ENCODE data around the gene ERBIN. TPM values are rescaled to one million over a fixed set of nuclear protein-coding genes. Genes with fewer than 3 reads are reported as not detected.
A peak's percentile ranks its signal among the peaks of the same experiment; 100 is the strongest.
"Not testable (repeated sequence)": the region's sequence is repeated elsewhere in the genome, so short reads cannot be mapped to it uniquely, and the experiment has no call there.

The ERBIN gene
- total RNA-seq, 1 donor from 2014 or later = 54.1 TPM

DNA sequence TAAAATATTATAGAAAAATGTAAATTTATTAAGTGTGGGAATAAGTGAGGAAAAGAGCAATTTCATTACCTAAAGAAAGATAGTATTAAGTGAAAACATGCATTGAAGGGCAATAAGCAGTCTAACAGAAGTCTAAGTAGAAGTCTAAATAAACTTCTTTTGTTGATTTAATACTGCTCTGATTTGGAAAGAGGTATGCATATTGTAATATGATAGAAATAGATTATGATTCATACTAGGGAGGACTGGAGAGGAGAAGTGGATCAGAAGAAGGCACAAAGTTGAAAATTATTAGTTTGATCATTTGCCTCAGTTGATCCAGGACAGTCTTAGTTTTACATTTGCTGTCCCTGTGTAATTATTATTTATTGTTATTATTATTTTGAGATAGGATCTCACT, 6.6 kb upstream of the ERBIN start:
- DNase-seq (ENCODE audit: low read depth, low spot score) = no peak

DNA sequence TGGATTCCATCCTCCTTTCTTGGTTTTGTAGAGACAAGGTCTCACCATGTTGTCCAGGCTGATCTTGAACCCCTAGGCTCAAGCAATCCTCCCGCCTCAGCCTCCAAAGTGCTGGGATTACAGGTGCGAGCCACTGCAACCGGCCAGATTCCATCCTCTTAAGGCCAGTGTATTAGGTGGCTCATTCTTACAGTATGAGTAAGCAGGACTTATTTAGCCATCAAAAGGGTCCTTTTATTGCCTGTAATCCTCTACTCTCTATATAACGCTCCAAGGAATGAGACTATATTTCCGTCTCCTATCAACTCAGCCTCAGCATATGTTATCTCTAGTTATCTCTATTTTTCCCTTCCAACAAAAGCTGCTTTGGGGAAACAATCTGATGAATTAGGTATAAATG, 3.0 kb upstream of the ERBIN start:
- DNase-seq (ENCODE audit: low read depth, low spot score) = no peak

DNA sequence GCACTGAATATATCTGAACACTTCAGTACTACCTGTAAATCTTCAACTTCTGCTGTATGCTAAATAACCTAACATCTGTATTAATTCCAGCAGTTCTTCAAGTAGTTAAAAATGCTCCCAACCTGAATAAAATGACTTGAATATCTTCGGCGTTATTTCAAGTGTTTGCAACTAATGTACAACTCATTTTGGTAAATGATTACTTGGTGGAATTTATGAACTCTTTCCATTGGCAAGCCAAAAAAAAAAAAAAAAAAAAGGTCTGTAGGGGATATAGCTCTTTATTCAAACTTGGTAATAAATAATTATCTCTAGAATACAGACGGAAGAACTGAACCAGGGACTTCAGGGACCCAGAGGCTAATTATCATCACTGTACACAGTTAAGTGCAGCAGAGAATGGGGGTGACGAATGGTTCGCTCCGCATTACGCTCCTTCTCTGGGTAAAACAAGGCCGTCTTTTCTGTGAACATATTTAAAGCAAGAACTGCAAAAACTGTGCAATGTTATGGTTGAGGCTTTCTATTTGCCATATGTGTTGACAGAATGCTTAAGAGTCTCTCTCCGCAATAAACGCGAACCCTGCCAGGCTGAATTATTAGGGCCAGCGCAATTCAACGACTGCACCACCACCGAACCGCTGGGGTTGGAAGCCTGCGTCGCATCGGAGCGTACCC, 1.9 kb upstream of the ERBIN start:
- no peak for DNase-seq (ENCODE audit: low read depth, low spot score)

DNA sequence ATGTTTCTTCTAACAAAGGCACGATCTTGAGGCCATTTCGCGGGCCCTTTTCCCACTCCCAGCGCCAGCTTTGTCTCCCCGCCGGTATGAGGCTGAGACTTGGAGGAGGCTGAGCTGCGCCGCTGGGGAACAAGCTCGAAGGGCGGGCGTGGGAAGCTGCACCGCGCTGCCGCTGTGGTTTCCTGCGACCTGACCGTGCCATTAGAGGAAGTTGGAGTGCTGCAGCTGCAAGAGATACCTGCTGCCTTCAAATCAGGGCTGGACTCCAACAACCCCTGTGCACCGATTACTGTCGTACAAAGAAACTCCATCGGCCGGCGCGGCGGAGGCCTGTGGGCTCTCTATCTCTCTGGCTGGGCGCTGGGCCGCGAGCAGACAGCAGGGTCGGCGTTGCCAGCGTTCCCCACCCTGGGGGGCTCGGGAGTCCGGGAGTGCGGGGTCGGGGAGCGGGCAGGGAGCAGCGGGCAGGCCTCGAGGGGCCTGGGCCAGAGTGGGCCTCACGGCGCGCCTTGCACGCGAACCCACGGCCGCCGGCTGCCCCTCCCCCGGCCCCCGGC, 1.3 kb upstream of the ERBIN start:
- no peak for DNase-seq (ENCODE audit: low read depth, low spot score)

DNA sequence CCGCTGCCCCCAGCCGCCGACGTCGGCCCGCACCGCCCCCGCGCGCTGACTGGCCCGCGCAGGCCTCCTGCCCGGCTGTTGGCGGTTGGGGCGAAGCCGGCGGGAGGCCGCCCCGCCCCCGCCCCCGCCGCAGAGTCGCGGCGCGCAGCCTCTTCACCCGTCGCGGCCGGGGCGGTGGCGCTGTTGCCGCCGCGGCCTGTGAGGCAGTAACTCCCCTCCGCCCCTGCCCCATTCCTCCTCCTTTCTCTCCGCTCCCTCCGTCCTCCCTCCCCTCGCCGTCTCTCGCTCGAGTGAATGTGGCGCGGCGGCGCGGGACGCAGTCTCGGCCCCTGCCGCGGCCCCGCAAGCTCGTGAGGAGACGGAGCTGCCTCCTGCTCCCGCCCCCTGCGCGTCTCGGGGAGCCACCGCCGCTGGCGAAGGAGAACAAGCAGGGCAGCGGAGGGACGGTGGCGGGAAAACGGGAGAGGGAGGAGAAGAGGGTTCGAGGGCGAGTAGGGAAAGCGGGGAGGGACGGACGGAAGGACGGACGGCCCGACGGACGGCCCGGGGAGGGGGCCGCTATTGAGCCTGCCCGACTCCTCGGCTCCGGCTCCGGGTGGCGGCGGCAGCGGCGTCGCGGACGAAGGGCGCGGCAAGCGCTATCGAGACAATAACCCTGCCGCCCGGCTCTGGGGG, 637 bp upstream of the ERBIN start:
- DNase-seq (ENCODE audit: low read depth, low spot score) = peak; percentile 44

DNA sequence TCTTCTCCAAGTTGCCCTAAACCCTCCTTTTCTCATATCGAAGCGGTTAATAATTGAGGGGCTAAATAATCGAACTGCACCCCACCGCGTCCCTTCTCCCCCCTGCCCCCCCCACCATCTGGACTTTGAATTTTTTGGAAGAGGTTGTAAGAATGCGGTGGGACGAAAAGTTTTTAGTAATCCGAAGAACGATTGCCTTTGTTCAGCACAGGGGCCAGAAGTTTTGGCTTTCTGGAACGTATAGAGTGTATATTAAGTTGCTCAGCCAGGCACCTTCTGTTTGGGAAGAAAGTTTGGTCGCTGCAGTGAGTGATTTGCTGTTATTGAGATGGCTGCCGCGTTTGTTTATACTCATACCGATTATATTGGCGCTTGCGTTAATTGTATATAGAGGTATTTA, 518 bp downstream of the ERBIN start:
- no peak for DNase-seq (ENCODE audit: low read depth, low spot score)

DNA sequence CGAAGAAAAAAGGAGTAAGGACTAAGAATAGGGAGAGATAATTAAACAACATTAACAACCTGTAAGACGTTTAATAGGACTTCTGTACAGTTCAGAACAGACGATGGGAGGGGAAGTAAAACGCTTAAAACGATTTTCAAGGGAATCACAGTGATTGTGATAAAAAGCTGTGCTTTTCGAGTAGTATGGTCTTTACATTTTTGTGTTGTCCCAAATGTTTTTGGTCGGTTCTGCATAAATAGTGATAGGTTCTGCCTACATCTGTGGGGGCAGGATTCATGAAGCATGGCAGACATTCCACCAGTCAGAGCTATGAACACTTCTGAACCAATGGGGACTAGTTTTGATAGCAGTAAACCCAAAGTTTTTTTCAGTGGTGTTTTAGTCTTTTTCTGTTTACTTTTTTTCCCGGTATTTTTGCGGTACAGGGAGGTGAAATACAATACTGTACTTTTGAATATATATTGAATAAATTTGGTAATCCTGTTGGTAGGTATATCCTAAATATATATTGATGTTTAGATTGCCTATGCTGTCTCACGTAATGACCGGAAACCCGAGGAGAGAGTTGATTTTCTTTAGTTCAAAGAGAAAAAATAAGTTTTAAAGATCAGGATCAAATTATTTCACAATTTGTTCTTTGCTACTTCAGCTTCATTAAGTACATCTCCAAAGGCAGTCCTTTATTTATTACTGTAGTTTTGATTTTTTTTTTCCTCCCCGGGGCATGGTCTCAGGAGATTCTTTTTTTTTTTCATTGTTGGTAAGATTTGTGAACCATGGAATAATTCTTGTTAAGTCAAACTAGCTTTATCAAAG, 1.3 kb downstream of the ERBIN start:
- DNase-seq (ENCODE audit: low read depth, low spot score) = no peak

DNA sequence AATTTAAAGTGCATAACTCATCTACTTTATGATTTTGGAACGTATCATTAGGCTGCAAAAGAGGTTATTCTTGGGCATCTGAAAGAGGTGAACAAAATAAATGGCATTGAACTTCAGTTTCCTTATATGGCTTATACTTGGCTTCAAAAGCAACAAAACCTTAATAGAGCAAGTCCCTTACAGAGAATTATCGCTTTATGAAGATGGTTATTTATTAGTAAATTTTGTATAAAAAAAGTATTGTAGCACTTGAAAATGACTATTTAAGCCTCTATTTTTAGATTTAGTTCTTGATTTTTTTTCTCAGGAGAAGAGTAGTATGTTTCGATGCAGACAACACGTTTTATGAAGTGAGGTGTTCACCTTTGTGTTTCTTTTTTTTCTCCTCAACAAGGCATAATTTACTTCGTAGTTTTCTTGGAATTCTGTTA, 2.0 kb downstream of the ERBIN start:
- no peak for DNase-seq (ENCODE audit: low read depth, low spot score)

DNA sequence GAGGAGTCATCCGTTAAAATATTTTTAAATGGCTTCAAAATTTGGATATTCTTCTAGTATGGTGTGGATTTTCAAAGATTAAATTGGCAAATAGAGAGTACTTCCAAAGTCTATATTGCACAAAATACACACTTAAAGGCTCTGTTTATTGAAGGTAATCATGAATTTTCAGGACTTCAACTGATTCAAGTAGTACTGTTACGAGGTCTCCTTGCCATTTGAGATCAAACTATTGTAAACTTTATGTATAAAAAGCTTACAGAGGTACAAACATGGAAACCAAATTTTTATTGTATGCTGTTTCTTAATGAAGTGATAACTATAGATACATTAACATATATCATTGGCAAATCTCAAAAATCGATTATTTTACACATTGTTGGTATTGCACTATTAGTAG, 2.5 kb downstream of the ERBIN start:
- DNase-seq (ENCODE audit: low read depth, low spot score) = no peak

DNA sequence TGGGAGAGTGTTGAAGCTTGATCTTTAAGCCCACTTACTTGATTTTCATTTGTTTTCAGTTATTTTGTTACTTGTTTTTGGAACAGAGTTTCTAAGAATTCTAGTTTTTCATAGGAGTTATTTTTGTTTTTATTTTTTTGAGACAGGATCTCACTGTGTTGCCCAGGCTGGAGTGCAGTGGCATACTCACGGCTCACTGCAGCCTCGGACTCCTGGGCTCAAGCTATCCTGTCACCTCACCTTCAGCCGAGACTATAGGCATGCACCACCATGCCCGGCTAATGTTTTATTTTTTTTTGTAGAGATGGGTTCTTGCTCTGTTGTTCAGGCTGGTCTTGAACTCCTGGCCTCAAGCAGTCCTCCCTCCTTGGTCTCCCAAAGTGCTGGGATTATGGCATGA, 6.3 kb downstream of the ERBIN start:
- no peak for DNase-seq (ENCODE audit: low read depth, low spot score)

DNA sequence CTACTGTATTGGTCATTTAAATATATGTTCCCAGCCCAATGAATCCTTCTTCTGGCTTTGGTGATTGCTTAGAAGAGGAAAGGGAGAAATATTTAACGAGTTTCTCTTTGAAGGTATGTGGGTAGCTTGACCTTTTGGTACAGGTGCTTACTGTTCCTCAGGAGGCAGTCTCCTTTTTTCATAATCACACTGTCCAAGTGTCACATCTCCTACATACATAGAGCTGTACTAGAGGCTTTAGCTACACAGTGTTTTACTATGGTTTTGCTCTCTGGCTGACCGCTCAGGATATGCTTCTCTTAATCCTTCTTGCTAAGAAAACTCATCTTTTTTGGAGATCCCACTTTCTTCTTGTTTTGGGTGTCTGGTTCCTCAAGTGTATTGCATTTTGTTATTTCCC, 6.9 kb downstream of the ERBIN start:
- DNase-seq (ENCODE audit: low read depth, low spot score) = no peak

DNA sequence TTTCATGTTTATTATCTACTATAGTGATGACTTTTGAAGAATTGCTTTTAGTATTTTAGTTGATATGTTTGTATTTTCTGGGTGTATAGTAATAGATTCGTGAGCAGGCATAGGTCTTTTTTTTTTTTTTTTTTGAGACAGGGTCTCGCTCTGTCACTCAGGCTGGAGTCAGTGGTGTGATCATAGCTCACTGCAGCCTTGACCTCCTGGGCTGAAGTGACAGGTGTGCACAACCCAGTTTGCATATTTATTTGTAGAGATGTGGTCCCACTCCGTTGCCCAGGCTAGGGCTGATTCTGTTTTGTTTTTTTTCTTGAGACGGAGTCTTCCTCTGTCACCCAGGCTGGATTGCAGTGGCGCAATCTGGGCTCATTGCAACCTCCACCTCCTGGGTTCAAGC, 11.9 kb downstream of the ERBIN start:
- no peak for DNase-seq (ENCODE audit: low read depth, low spot score)

DNA sequence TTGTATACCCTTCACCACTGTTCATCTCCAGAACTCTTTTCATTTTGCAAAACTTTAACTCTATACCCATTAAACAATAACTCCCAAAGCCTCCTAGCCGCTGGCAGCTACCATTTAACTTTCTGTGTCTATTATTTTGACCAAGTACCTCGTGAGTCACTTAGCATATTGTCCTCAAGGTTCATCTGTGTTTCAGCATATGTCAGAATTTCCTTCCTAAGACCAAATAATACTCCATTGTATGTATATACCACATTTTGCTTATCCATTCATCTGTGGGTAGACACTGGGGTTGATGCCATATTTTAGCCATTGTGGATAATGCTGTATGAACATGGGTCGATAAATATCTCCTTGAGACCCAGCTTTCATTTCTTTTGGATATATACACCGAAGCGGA, 17.4 kb downstream of the ERBIN start:
- no peak for DNase-seq (ENCODE audit: low read depth, low spot score)

DNA sequence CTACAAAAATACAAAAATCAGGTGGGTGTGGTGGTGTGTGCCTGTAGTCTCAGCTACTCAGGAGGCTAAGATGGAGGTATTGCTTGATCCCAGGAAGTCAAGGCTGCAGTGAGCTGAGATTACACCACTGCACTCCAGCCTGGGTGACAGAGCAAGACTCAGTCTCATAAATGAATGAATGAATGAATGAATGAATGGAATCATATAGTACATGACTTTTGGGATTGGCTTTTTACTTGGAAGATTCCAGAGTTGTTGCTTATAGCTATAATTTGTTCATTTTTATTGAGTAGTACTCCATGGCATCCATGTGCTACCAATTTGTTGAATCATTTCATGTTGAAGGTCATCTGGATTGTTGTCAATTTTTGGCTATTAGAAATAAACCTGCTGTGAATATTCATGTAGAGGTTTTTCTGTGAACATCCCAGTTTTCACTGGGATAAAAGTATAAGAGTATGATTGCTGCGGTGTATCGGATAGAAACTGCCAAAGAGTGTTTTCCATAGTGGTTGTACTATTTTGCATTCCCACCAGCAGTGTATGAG, 19.9 kb downstream of the ERBIN start:
- DNase-seq (ENCODE audit: low read depth, low spot score) = no peak

DNA sequence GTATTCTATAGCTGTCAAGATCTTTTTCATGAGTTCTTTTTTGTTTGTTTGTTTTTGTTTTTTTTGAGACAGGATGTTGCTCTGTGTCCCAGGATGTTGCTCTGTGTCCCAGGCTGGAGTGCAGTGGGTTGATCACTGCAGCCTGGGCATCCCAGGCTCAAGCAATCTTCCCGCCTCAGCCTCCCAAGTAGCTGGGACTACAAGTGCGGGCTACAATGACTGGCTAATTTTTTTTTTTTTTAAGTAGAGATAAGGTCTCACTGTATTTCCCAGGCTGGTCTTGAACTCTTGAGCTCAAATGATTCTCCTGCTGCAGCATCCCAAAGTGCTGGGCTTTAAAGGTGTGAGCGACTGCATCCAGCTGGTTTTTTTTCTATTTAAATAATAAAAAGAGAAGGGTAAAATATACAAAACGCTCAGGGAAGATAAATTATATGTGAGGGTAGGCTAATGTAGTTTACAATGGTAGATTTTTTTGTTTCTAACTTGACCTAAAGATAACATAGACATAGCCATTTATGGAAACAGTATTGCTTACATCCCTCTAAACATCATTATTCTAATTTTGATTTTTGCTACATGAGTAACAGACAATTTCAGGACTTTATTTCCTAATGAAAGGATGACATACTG, 21.9 kb downstream of the ERBIN start:
- no peak for DNase-seq (ENCODE audit: low read depth, low spot score)

DNA sequence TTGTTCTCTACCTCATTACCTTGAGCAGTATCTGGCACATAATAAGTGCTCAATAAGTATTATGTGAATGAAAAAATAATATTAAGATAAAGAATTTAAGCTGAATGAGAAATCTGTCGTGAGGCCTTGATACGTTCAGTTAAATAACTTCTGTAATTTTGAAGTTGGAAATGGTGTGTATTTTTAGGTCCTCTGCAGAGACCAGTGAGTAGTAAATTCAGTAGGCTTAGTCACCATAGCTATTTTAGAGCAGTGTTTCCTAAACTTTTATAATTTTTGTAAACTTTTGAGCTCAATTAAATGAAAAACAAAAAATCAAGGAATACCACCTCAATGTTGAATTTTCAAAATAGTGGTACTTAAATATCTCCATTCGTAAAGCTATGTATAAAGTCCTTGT, 25.0 kb downstream of the ERBIN start:
- DNase-seq (ENCODE audit: low read depth, low spot score) = no peak

DNA sequence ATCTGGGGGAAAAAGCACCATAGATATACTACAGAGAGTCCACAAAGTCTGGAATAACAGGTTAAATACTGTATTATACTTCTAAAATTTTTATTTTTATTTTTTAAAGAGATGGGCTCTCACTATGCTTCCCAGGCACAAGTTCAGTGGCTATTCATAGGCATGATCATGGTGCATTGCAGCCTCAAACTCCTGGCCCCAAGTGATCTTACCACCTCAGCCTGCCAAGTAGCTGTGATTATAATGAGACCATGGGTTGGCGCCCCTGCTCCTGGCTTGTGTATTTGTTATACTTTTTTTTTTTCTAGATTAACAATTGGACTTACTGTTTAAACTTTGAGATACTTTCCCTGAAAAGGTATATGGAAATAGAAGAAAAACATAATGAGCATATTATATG, 25.9 kb downstream of the ERBIN start:
- no peak for DNase-seq (ENCODE audit: low read depth, low spot score)

DNA sequence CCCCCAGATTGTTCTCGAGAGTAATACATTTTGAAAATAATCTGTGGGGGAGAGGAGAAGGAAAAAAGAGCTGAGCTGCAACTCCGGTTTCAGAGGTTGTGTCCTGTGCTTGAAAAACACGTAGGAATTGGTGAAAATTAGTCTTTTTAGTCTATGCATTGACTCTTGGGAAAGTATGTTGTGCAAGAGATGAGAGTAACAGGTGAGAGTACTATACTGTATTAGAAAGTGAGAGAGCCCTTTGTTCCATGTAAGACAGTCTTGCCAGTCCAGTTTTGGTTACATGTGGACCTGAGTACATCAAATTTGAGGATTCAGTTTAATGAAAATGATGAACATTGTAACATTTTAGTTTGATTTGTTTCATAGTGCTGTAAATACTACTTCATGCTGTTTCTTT, 27.8 kb downstream of the ERBIN start:
- DNase-seq (ENCODE audit: low read depth, low spot score) = no peak

DNA sequence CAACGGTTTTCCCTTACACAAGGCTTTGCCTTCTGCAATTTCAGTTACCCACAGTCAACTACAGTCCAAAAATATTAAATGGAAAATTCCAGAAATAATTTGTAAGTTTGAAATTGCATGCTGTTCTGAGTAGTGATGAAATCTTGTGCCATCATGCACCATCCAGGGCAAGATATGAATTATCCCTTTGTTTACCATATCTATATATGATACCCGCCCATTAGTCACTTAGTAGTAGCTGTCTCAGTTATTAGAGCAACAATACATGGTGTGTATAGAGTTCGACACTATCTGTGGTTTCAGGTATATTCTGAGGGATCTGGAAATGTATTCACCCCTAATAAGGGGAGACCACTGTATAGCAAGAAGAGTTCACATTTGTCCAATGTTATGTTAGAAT, 29.4 kb downstream of the ERBIN start:
- DNase-seq (ENCODE audit: low read depth, low spot score) = no peak

DNA sequence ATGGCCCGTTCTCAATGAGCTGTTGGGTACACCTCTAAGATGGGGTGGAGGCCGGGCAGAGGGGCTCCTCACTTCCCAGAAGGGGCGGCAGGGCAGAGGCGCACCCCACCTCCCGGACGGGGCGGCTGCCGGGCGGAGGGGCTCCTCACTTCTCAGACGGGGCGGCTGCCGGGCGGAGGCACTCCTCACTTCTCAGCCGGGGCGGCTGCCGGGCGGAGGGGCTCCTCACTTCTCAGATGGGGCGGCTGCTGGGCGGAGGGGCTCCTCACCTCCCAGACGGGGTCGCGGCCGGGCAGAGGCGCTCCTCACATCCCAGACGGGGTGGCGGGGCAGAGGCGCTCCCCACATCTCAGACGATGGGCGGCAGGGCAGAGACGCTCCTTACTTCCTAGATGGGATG, 31.3 kb downstream of the ERBIN start:
- DNase-seq (ENCODE audit: low read depth, low spot score) = not testable (repeated sequence)

DNA sequence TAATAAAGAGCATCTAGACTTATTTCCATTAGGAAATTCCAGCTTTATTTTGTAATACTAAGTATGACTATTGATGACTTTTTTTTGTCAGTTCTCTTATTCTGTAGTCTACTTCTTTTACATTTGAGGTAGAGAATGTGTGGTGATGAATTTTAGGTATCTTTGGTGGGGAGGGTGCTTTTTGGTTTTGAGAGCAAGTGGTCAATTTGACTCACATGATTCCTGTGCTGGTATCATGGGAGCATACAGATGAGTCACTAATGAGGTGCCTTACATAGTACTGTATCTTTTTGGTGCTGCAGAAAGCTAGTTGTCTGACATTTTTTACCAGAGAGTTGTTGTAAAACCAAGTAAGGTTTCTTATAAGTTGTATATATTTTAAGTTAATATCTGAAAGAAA, 35.3 kb downstream of the ERBIN start:
- no peak for DNase-seq (ENCODE audit: low read depth, low spot score)
